ENCODE measurements around the gene QSER1. TPM values are rescaled to one million over a fixed set of nuclear protein-coding genes. Genes with fewer than 3 reads are reported as not detected.

The QSER1 gene
- total and polyA plus RNA-seq, 9 of the 15 experiments (the other 6 are each of a cell fraction or from before 2014, with no cell fraction given): 5.8 to 33.6 (median 22.3) TPM

DNA sequence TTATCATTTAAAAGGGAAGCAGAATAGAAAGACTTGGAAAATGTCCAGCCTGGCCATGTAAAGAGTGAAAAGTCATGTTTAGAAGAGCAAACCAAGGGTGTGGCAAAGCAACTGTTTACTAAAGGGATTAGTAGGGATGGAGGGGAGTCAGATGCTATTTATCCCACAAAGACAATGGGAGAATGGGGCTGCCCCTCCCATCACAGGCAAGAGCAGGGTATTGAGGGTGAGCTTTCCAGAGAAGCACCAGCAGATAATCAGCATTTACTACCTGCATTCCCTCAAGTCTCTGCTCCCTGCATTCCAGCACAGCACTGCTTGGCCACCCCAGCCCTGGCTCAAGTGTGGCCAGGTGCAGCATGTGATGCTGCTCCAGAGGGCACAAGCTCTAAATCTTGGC, 18.5 kb upstream of the QSER1 start (continued):
- TF ChIP-seq KDM2B (CRISPR knock-in tag; IDR thresholded peaks at IDR 0.05) (no peak), ZNF584 (CRISPR knock-in tag; IDR thresholded peaks at IDR 0.05; ENCODE audit: low read depth) (no peak), SLC30A9 (CRISPR knock-in tag; IDR thresholded peaks at IDR 0.05) (no peak), E2F3 (CRISPR knock-in tag; IDR thresholded peaks at IDR 0.05) (no peak), ZNF408 (CRISPR knock-in tag; IDR thresholded peaks at IDR 0.05; ENCODE audit: low read depth) (no peak)
- TF ChIP-seq, protein P1, sequence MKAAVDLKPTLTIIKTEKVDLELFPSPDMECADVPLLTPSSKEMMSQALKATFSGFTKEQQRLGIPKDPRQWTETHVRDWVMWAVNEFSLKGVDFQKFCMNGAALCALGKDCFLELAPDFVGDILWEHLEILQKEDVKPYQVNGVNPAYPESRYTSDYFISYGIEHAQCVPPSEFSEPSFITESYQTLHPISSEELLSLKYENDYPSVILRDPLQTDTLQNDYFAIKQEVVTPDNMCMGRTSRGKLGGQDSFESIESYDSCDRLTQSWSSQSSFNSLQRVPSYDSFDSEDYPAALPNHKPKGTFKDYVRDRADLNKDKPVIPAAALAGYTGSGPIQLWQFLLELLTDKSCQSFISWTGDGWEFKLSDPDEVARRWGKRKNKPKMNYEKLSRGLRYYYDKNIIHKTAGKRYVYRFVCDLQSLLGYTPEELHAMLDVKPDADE (conservative IDR thresholded peaks at IDR 0.05; ENCODE audit: control insufficient read depth, low read depth, low read length): no peak

DNA sequence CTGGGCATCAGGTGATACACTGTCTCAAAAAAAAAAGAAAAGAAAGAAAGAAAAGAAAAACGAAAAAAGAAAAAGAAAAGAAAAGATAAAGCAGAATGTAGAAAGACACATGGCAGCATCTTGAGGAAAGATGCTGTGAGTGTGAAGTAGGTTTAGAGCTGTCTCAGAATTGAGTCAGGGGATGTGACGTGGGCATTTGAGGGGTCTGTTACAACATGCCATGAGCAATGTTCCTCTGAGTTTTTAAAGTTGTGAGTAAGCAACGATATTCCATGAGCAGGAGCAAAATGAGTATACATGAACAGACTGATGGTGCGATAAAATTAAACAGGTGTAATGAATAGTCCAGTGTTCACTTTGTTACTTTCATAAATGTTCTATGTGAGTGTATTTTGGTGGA, 11.3 kb upstream of the QSER1 start:
- in situ Hi-C loops (cut with MboI) (no loop called here), intact Hi-C loops (cut with micrococcal nuclease) (loop anchor here (5.0 to 10.0 kb wide), 2 partner anchors 84 to 181 kb away; no protein-coding TSS in a partner anchor)
- ChIA-PET POLR2A (interaction anchor here (1.1 kb wide), 1 partner anchor 11 kb away, joined by 7 read pairs; the partner anchor contains the start of gene QSER1), CTCF (ENCODE audit: low intra/inter-chr PET ratio) (interaction anchor here (0.7 kb wide), 1 partner anchor 445 kb away, joined by 4 read pairs; no protein-coding TSS in a partner anchor)
- ATAC-seq: no peak
- H3K79me2 ChIP-seq (ENCODE audit: control insufficient read depth, insufficient read depth, low read length): no peaks in the 10 kb centered on the region
- no peak overlapping the region for H3K9ac ChIP-seq (ENCODE audit: insufficient read depth in 1 of 2, low read depth in 2 of 2, low read length in 2 of 2)
- DNase-seq (ENCODE audit: extremely low read depth in 1 of 4, low spot score in 3 of 4): no peak
- no peaks in the 10 kb centered on the region for H3K4me1 ChIP-seq (replicated peaks in 1 of 2; ENCODE audit: control insufficient read depth in 2 of 2, insufficient read depth in 2 of 2, low read length in 2 of 2)
- no peaks in the 10 kb centered on the region for H3K9me1 ChIP-seq (ENCODE audit: control insufficient read depth, insufficient read depth, low read length)
- no peak for FAIRE-seq
- peaks cover 3 to 6% of the 10 kb centered on the region in 2 experiments; a peak in 3 of 5 replicates for H3K27me3 ChIP-seq (ENCODE audit: control insufficient read depth in 2 of 2, insufficient read depth in 2 of 2, low read length in 2 of 2)
- WGBS (ENCODE audit: insufficient coverage, low coverage, missing lambda C conversion rate): 2% methylated on average over 3 of the region's 4 CpGs
- no peaks in the 10 kb centered on the region for H4K20me1 ChIP-seq (replicated peaks; ENCODE audit: control insufficient read depth, insufficient read depth, low read length)
- BruUV-seq (replicated peaks): no TSS peak
- no peaks in the 10 kb centered on the region for H3K36me3 ChIP-seq (ENCODE audit: control insufficient read depth, insufficient read depth, low read length)
- H3K9me3 ChIP-seq (replicated peaks; ENCODE audit: control insufficient read depth, insufficient read depth, low read depth, low read length): no peaks in the 10 kb centered on the region
- no peak overlapping the region for H3K27ac ChIP-seq (ENCODE audit: extremely low read depth, low read depth, low read length)
- H3K4me3 ChIP-seq: no peak overlapping the region
- no peak overlapping the region for H3K4me2 ChIP-seq (ENCODE audit: insufficient read depth, low read length)
- H2AFZ ChIP-seq (ENCODE audit: low read depth, low read length): no peak overlapping the region
- TF ChIP-seq RBM22 (IDR thresholded peaks at IDR 0.05; ENCODE audit: low read depth, low read length, poor library complexity, severe bottlenecking) (no peak), HNRNPK (IDR thresholded peaks at IDR 0.05; ENCODE audit: low read depth, low read length, poor library complexity, severe bottlenecking) (no peak)
- TF ChIP-seq, protein P2, sequence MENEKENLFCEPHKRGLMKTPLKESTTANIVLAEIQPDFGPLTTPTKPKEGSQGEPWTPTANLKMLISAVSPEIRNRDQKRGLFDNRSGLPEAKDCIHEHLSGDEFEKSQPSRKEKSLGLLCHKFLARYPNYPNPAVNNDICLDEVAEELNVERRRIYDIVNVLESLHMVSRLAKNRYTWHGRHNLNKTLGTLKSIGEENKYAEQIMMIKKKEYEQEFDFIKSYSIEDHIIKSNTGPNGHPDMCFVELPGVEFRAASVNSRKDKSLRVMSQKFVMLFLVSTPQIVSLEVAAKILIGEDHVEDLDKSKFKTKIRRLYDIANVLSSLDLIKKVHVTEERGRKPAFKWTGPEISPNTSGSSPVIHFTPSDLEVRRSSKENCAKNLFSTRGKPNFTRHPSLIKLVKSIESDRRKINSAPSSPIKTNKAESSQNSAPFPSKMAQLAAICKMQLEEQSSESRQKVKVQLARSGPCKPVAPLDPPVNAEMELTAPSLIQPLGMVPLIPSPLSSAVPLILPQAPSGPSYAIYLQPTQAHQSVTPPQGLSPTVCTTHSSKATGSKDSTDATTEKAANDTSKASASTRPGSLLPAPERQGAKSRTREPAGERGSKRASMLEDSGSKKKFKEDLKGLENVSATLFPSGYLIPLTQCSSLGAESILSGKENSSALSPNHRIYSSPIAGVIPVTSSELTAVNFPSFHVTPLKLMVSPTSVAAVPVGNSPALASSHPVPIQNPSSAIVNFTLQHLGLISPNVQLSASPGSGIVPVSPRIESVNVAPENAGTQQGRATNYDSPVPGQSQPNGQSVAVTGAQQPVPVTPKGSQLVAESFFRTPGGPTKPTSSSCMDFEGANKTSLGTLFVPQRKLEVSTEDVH (IDR thresholded peaks at IDR 0.05; ENCODE audit: low read depth, partially characterized antibody): no peak
- TF ChIP-seq, protein P3, sequence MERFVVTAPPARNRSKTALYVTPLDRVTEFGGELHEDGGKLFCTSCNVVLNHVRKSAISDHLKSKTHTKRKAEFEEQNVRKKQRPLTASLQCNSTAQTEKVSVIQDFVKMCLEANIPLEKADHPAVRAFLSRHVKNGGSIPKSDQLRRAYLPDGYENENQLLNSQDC (CRISPR knock-in tag; IDR thresholded peaks at IDR 0.05): no peak
- TF ChIP-seq, protein P4, sequence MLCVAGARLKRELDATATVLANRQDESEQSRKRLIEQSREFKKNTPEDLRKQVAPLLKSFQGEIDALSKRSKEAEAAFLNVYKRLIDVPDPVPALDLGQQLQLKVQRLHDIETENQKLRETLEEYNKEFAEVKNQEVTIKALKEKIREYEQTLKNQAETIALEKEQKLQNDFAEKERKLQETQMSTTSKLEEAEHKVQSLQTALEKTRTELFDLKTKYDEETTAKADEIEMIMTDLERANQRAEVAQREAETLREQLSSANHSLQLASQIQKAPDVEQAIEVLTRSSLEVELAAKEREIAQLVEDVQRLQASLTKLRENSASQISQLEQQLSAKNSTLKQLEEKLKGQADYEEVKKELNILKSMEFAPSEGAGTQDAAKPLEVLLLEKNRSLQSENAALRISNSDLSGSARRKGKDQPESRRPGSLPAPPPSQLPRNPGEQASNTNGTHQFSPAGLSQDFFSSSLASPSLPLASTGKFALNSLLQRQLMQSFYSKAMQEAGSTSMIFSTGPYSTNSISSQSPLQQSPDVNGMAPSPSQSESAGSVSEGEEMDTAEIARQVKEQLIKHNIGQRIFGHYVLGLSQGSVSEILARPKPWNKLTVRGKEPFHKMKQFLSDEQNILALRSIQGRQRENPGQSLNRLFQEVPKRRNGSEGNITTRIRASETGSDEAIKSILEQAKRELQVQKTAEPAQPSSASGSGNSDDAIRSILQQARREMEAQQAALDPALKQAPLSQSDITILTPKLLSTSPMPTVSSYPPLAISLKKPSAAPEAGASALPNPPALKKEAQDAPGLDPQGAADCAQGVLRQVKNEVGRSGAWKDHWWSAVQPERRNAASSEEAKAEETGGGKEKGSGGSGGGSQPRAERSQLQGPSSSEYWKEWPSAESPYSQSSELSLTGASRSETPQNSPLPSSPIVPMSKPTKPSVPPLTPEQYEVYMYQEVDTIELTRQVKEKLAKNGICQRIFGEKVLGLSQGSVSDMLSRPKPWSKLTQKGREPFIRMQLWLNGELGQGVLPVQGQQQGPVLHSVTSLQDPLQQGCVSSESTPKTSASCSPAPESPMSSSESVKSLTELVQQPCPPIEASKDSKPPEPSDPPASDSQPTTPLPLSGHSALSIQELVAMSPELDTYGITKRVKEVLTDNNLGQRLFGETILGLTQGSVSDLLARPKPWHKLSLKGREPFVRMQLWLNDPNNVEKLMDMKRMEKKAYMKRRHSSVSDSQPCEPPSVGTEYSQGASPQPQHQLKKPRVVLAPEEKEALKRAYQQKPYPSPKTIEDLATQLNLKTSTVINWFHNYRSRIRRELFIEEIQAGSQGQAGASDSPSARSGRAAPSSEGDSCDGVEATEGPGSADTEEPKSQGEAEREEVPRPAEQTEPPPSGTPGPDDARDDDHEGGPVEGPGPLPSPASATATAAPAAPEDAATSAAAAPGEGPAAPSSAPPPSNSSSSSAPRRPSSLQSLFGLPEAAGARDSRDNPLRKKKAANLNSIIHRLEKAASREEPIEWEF (CRISPR knock-in tag; IDR thresholded peaks at IDR 0.05): no peak
